Lower leg skin (tissue), 4 donors: Measurements from ENCODE around the gene GAL. TPM values are rescaled to one million over a fixed set of nuclear protein-coding genes. Genes with fewer than 3 reads are reported as not detected.

Source experiments
- DNase-seq, 2 donors: peaks; one replicate each; pipeline ENCODE4 v3.0.0-alpha.2; 2019; ENCODE audit warnings: low spot score in 2 of 2
- H3K4me3 ChIP-seq: fragments of 200-600 bp; sonication (generic); 2 replicates; pipeline ENCODE4 v1.5.1; 2017; ENCODE audit warnings: mild to moderate bottlenecking, low read depth; ENCODE audit not compliant: poor library complexity, severe bottlenecking
- CTCF ChIP-seq, 3 donors: fragments of 450-650 bp; IDR thresholded peaks; one replicate each; pipeline ENCODE4 v1.5.1; 2016; ENCODE audit warnings: antibody characterized with exemption in 3 of 3, mild to moderate bottlenecking in 3 of 3, moderate library complexity in 2 of 3
- POLR2A ChIP-seq, 2 donors: fragments of 450-650 bp; IDR thresholded peaks; one replicate each; pipeline ENCODE4 v1.6.1; 2016 to 2017; ENCODE audit warnings: antibody characterized with exemption in 2 of 2, mild to moderate bottlenecking in 1 of 2, moderate library complexity in 1 of 2
- WGBS, 2 donors: methylation state at CpG; one replicate each; pipeline ENCODE4 v1.1.5; 2018; 5-methylcytosine and 5-hydroxymethylcytosine counted together
- intact Hi-C: fragments of 100-400 bp; cut with DNase I; formaldehyde crosslinking; loops from one replicate; pipeline ENCODE4 v1.15.0; 2023; ENCODE audit warnings: low total_unique reads
- total RNA-seq, 4 donors: library from RNA; depleted of rRNA; stranded (reverse); fragments of >200 nt; gene quantifications; one replicate each; pipeline ENCODE4 v1.1.0, GENCODE V29; 2016

GAL gene
- total RNA-seq, 4 donors from 2014 or later: 4.7 to 59.1 (median 20.9) TPM

DNA sequence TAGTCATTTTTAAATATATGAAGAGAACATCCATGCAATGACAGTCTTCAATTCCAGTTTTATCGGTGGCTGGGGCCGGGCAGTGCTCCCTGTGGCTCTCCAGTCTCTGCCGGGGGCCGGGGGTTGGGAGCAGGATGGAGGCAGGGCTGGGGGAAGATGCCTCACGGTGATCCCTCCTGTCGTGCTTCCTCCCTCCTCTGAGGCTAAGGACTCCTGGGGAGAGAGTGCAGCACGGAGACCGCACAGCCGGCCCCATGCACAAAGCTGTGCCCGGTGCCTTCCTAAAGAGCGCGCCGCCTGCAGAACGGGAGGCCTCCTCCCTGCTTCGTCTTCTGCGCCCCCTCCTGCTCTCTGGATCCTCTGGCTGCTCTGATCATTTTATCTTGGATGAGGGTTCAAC, 20.5 kb downstream of the GAL start:
- intact Hi-C loops: no loop called here
- WGBS, 2 donors: 42 to 62% methylated on average over 14 to 16 of the region's 16 CpGs
- H3K4me3 ChIP-seq: no peak overlapping the region

DNA sequence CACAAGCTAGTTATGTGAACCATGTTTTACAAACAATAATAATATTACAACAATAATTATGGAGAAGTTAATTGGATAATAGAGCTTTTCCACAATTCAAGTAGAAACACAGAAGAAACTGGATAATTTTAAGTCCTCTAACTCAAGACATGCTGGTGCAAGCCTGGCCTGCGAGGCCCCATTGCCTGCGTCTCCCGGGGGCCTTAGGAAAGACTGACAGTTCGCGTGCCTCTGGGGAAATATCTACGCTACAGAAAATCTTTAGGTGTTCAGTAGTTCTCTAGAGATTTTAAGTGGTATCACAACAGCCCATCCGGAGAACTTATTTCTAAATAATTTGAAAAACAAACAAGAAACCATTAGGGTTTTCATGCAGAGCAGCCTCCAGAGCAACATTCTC, 23.2 kb downstream of the GAL start:
- intact Hi-C loops: no loop called here
- H3K4me3 ChIP-seq: no peak overlapping the region
- no peak for TF ChIP-seq POLR2A (IDR thresholded peaks at IDR 0.05)
- no peak for TF ChIP-seq CTCF (IDR thresholded peaks at IDR 0.05)
- 82 to 85% methylated on average over 7 of the region's 7 CpGs for WGBS, 2 donors
- no peak for DNase-seq

More for the DNA sequence above, 20.5 kb downstream of the GAL start:
- no peak for DNase-seq
- TF ChIP-seq CTCF (IDR thresholded peaks at IDR 0.05): no peak
- no peak for TF ChIP-seq POLR2A (IDR thresholded peaks at IDR 0.05)

GRCh38 chr11:68709062-68709461, 24.7 kb downstream of the GAL start:
- no peak for TF ChIP-seq CTCF (IDR thresholded peaks at IDR 0.05)
- no peak for TF ChIP-seq POLR2A (IDR thresholded peaks at IDR 0.05)
- DNase-seq: no peak
- intact Hi-C loops: no loop called here
- WGBS, 2 donors: 87 to 94% methylated on average over 12 of the region's 12 CpGs
- H3K4me3 ChIP-seq: no peak overlapping the region

DNA sequence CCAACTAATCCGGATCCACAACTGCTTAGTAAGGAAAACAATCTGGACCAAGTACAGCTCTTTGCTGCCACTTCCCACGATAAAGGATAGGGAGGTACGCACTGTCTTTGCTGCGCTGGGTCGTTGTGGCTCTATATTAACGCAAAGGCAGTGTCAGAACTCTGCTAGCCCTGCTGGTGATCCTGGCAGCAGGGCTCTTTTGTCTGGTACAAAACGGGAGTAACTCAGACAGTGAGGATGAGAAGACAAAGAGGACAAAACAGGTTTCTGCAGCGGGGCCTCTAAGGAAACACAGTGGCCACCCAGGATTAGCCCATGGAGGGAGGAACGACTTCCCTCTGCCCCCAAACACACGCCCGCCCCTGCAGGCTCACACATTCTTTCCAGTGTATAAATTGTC, 26.1 kb downstream of the GAL start:
- DNase-seq: no peak
- H3K4me3 ChIP-seq: no peak overlapping the region
- TF ChIP-seq CTCF (IDR thresholded peaks at IDR 0.05) (no peak), POLR2A (IDR thresholded peaks at IDR 0.05) (no peak)
- intact Hi-C loops: no loop called here
- WGBS, 2 donors: 68 to 82% methylated on average over 11 of the region's 11 CpGs

GRCh38 chr11:68711114-68711513, 26.8 kb downstream of the GAL start:
- intact Hi-C loops: no loop called here
- DNase-seq: no peak
- 93 to 94% methylated on average over 8 of the region's 8 CpGs for WGBS, 2 donors
- no peak overlapping the region for H3K4me3 ChIP-seq
- no peak for TF ChIP-seq CTCF (IDR thresholded peaks at IDR 0.05)
- TF ChIP-seq POLR2A (IDR thresholded peaks at IDR 0.05): no peak

DNA sequence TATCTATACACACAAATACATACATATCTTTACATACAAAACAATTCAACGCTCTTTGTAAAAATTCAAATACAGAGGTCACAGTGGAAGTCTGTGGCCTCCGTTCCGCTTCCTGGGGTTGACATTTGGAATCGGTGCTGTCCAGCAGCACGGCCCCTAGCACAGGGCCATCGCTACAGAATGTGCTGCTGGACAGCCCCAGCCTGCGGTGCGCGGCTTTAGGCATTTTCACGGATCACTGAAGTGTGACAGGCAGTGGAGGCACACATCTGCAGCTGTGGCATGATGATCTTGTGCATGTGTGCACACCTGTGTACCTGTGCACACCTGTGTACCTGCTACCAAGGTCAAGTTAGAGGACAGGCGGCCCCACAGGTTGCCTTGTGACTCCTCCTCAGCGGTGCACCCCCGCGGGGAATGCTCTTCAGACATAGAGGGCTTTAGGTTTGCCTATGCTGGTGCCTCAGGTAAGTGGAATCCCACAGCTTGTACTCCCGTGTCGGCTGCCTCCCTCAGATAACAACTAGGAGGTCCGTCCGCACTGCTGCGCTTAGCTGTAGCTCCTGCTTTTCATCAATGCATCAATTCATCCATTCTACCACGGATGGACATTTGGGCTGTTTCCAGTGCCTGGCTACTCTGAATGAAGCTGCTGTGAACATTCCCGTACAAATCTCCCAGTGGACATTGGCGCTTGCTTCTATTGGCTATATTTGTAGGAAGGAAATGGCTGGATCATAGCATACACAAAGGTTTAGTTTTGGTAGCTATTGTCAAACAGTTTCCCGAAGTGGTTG, 29.9 kb downstream of the GAL start:
- intact Hi-C loops: no loop called here
- 79 to 82% methylated on average over 23 of the region's 23 CpGs for WGBS, 2 donors
- DNase-seq: no peak
- TF ChIP-seq POLR2A (IDR thresholded peaks at IDR 0.05) (no peak), CTCF (IDR thresholded peaks at IDR 0.05) (no peak)
- H3K4me3 ChIP-seq: no peak overlapping the region
